SU-DHL-6 (cell line): ENCODE data around the gene MLH3.

Experiments
- H2AFZ ChIP-seq: fragments of 200-600 bp; sonication (generic); 2 replicates; pipeline ENCODE4 v1.6.1; 2014; ENCODE audit warnings: low read depth, mild to moderate bottlenecking, moderate library complexity, mixed read lengths, antibody characterized with exemption, low read length; ENCODE audit not compliant: severe bottlenecking
- H3F3A ChIP-seq: fragments of 200-600 bp; shearing (Covaris generic); 2 replicates; pipeline ENCODE4 v1.6.0; 2016; ENCODE audit warnings: antibody characterized with exemption, mild to moderate bottlenecking; ENCODE audit not compliant: insufficient read depth
- H3K27ac ChIP-seq: fragments of 200-600 bp; sonication (generic); 2 replicates; pipeline ENCODE4 v1.5.1; 2016; ENCODE audit warnings: low read depth, mild to moderate bottlenecking, low read length, moderate library complexity, mixed read lengths
- H3K27me3 ChIP-seq: fragments of 200-600 bp; sonication (generic), shearing (Covaris generic); 2 replicates; pipeline ENCODE4 v1.6.0; 2014; ENCODE audit warnings: mild to moderate bottlenecking, low read length
- H3K36me3 ChIP-seq: fragments of 200-600 bp; sonication (generic); 2 replicates; pipeline ENCODE4 v1.6.1; 2014; ENCODE audit warnings: mild to moderate bottlenecking, low read length, mixed read lengths
- H3K4me2 ChIP-seq: fragments of 300-600, 200-600 bp; shearing (Covaris generic), sonication (generic); 2 replicates; pipeline ENCODE4 v1.6.0; 2014; ENCODE audit warnings: low read length, low read depth, mild to moderate bottlenecking; ENCODE audit not compliant: poor library complexity, severe bottlenecking
- H3K4me3 ChIP-seq: fragments of 200-600 bp; sonication (generic); 2 replicates; pipeline ENCODE4 v1.5.1; 2014; ENCODE audit warnings: antibody characterized with exemption, low read length, mild to moderate bottlenecking, mixed read lengths; ENCODE audit not compliant: insufficient read depth, poor library complexity, severe bottlenecking
- H3K79me2 ChIP-seq: fragments of 200-600 bp; sonication (generic); 2 replicates; pipeline ENCODE4 v1.6.1; 2014; ENCODE audit warnings: mild to moderate bottlenecking, low read length, moderate library complexity; ENCODE audit not compliant: insufficient read depth
- H3K9ac ChIP-seq: fragments of 200-600 bp; sonication (generic); 2 replicates; pipeline ENCODE4 v1.7.0; 2014; ENCODE audit warnings: mild to moderate bottlenecking, low read length
- H3K9me2 ChIP-seq: fragments of 200-600 bp; sonication (generic); replicated peaks from 2 replicates; pipeline ENCODE4 v1.6.1; 2014; ENCODE audit warnings: low read length; ENCODE audit not compliant: insufficient read depth
- H3K9me3 ChIP-seq: fragments of 200-600 bp; sonication (generic); 2 replicates; pipeline ENCODE4 v1.6.1; 2014; ENCODE audit warnings: low read length, mixed read lengths; ENCODE audit not compliant: insufficient read depth
- H4K20me1 ChIP-seq: fragments of 200-600 bp; sonication (generic); 2 replicates; pipeline ENCODE4 v1.6.1; 2014; ENCODE audit warnings: low read depth, mild to moderate bottlenecking, antibody characterized with exemption, low read length, moderate library complexity, mixed read lengths
- CTCF ChIP-seq: fragments of 200-600 bp; sonication (generic); IDR thresholded peaks from one replicate; pipeline ENCODE4 v1.5.1; 2017; ENCODE audit warnings: antibody characterized with exemption, mild to moderate bottlenecking, low read length, moderate library complexity; ENCODE audit not compliant: insufficient read depth, poor library complexity, severe bottlenecking
- EZH2phosphoT487 ChIP-seq: fragments of 200-600 bp; sonication (generic), shearing (Covaris generic); conservative IDR thresholded peaks from 2 replicates; pipeline ENCODE4 v1.6.1; 2018; ENCODE audit warnings: mild to moderate bottlenecking, antibody characterized with exemption, low read length, moderate library complexity, mixed read lengths

The MLH3 gene

GRCh38 chr14:75050852-75051555 is at the start of gene MLH3:
Gene MLH3, minus strand, starts transcription at chr14:75051467. Its CDS starts 1,812 bp downstream, at chr14:75049655.
- peak within 1 kb of the TSS; percentile 91 for H3K9ac ChIP-seq
- H3K9me2 ChIP-seq: no peaks in the 10 kb centered on the region
- H4K20me1 ChIP-seq: no peaks in the 10 kb centered on the region
- H3K9me3 ChIP-seq: no peaks in the 10 kb centered on the region
- peak within 1 kb of the TSS; percentile 70 for H3K4me3 ChIP-seq
- peaks cover 34% of the 10 kb centered on the region for H3F3A ChIP-seq
- H3K36me3 ChIP-seq: peaks cover 6% of the 10 kb centered on the region
- TF ChIP-seq EZH2phosphoT487 (no peak), CTCF (no peak)
- peak within 1 kb of the TSS; percentile 81 for H3K4me2 ChIP-seq
- peaks cover 9% of the 10 kb centered on the region; the same call in 1 of the 2 replicates for H3K79me2 ChIP-seq
- no peaks in the 10 kb centered on the region for H3K27me3 ChIP-seq
- peak within 1 kb of the TSS; percentile 89 for H2AFZ ChIP-seq
- peak within 1 kb of the TSS; percentile 54 for H3K27ac ChIP-seq

- Histone ChIP-seq H3K9me2 (no peaks in the 10 kb centered on the region), H3K9ac (no peak overlapping the region), H3K9me3 (no peaks in the 10 kb centered on the region), H3K36me3 (peaks cover 15% of the 10 kb centered on the region), H3K4me2 (no peak overlapping the region), H3F3A (no peaks in the 10 kb centered on the region), H2AFZ (no peak overlapping the region), H4K20me1 (no peaks in the 10 kb centered on the region), H3K4me3 (no peak overlapping the region), H3K79me2 (no peaks in the 10 kb centered on the region), H3K27me3 (no peaks in the 10 kb centered on the region), H3K27ac (no peak overlapping the region)
- TF ChIP-seq CTCF (no peak), EZH2phosphoT487 (no peak)
Measured at GRCh38 chr14:75098682-75099081, 47.4 kb upstream of the MLH3 start.

GRCh38 chr14:75098212-75098611 is 46.9 kb upstream of the MLH3 start:
- TF ChIP-seq CTCF (no peak), EZH2phosphoT487 (no peak)
- Histone ChIP-seq H4K20me1 (no peaks in the 10 kb centered on the region), H3K27ac (no peak overlapping the region), H3F3A (no peaks in the 10 kb centered on the region), H3K9ac (no peak overlapping the region), H3K79me2 (no peaks in the 10 kb centered on the region), H3K36me3 (peaks cover 14% of the 10 kb centered on the region), H3K9me2 (no peaks in the 10 kb centered on the region), H2AFZ (no peak overlapping the region), H3K27me3 (no peaks in the 10 kb centered on the region), H3K4me3 (no peak overlapping the region), H3K9me3 (no peaks in the 10 kb centered on the region), H3K4me2 (no peak overlapping the region)
